COLO829 (cell line): Measurements from ENCODE around the gene PCP4L1.
"Not testable (repeated sequence)": the region's sequence is repeated elsewhere in the genome, so short reads cannot be mapped to it uniquely, and the experiment has no call there.

ENCODE experiments used
- DNase-seq: peaks from one replicate; pipeline ENCODE4 v3.0.0; 2012; ENCODE audit warnings: low spot score

PCP4L1 gene

GRCh38 chr1:161228032-161228431 is 30.5 kb upstream of the PCP4L1 start:
- no peak for DNase-seq

GRCh38 chr1:161229896-161230295 is 28.6 kb upstream of the PCP4L1 start:
- no peak for DNase-seq

- no peak for DNase-seq
These were observed 27.8 kb upstream of the PCP4L1 start for GRCh38 chr1:161230762-161231161.

GRCh38 chr1:161233102-161233501 is 25.4 kb upstream of the PCP4L1 start:
- DNase-seq, result no peak

GRCh38 chr1:161235957-161236775 is 22.4 kb upstream of the PCP4L1 start:
- no peak for DNase-seq

- no peak for DNase-seq
These were observed 20.5 kb upstream of the PCP4L1 start, which contains the start of gene NR1I3 for GRCh38 chr1:161238039-161238473. NR1I3 (minus strand) TSS chr1:161238203; CDS start chr1:161236565, 1,638 bp downstream.

- DNase-seq, result no peak
These were observed 16.9 kb upstream of the PCP4L1 start for GRCh38 chr1:161241682-161242081.

GRCh38 chr1:161242313-161242712 is 16.2 kb upstream of the PCP4L1 start:
- no peak for DNase-seq

- DNase-seq, result no peak
These were observed 13.7 kb upstream of the PCP4L1 start for GRCh38 chr1:161244888-161245287.

GRCh38 chr1:161250100-161250499 is 8.4 kb upstream of the PCP4L1 start:
- not testable (repeated sequence) for DNase-seq

GRCh38 chr1:161250829-161251228 is 7.7 kb upstream of the PCP4L1 start:
- DNase-seq, result no peak

- DNase-seq, result no peak
These were observed 7.0 kb upstream of the PCP4L1 start for GRCh38 chr1:161251579-161251978.

GRCh38 chr1:161255302-161255701 is 3.2 kb upstream of the PCP4L1 start:
- DNase-seq, result not testable (repeated sequence)

GRCh38 chr1:161255955-161256520 is 2.5 kb upstream of the PCP4L1 start:
- not testable (repeated sequence) for DNase-seq

GRCh38 chr1:161257109-161257508 is 1.4 kb upstream of the PCP4L1 start:
- DNase-seq, result not testable (repeated sequence)

GRCh38 chr1:161259345-161259702 is 779 bp downstream of the PCP4L1 start:
- no peak for DNase-seq

GRCh38 chr1:161259765-161260164 is 1.2 kb downstream of the PCP4L1 start:
- no peak for DNase-seq

- DNase-seq, result peak; percentile 33
These were observed 2.1 kb downstream of the PCP4L1 start for GRCh38 chr1:161260376-161261260.

- no peak for DNase-seq
These were observed 3.0 kb downstream of the PCP4L1 start for GRCh38 chr1:161261261-161262235.

- DNase-seq, result no peak
These were observed 6.8 kb downstream of the PCP4L1 start for GRCh38 chr1:161265305-161265704.

- DNase-seq, result no peak
These were observed 7.7 kb downstream of the PCP4L1 start for GRCh38 chr1:161266202-161266601.
